Neuronal stem cell (in vitro differentiated cells): ENCODE measurements around the gene RIPOR3.

Experiments
- DNase-seq: peaks from one replicate; pipeline ENCODE4 v3.0.0-alpha.2; 2013; ENCODE audit warnings: low spot score
- H2AFZ ChIP-seq: one replicate; pipeline ENCODE4 v1.6.1; 2013; ENCODE audit warnings: mild to moderate bottlenecking, low read length, inconsistent platforms
- H2AK5ac ChIP-seq: 2 replicates; pipeline ENCODE4 v1.6.1; 2013; ENCODE audit warnings: low read depth, mild to moderate bottlenecking, inconsistent platforms, low read length, moderate library complexity, mixed read lengths
- H2BK120ac ChIP-seq: 2 replicates; pipeline ENCODE4 v1.6.1; 2013; ENCODE audit warnings: low read depth, mild to moderate bottlenecking, inconsistent platforms, low read length, moderate library complexity, mixed read lengths
- H2BK12ac ChIP-seq: one replicate; pipeline ENCODE4 v1.6.1; 2013; ENCODE audit warnings: low read length, inconsistent platforms
- H2BK15ac ChIP-seq: 2 replicates; pipeline ENCODE4 v1.6.1; 2013; ENCODE audit warnings: mild to moderate bottlenecking, low read length, inconsistent platforms, mixed read lengths
- H2BK5ac ChIP-seq: one replicate; pipeline ENCODE4 v1.6.1; 2013; ENCODE audit warnings: inconsistent platforms, mild to moderate bottlenecking, low read length, moderate library complexity
- H3K14ac ChIP-seq: one replicate; pipeline ENCODE4 v1.6.1; 2013; ENCODE audit warnings: low read length, inconsistent platforms
- H3K18ac ChIP-seq: 2 replicates; pipeline ENCODE4 v1.6.1; 2013; ENCODE audit warnings: low read length, inconsistent platforms
- H3K23ac ChIP-seq: 2 replicates; pipeline ENCODE4 v1.6.1; 2013; ENCODE audit warnings: low read depth, mild to moderate bottlenecking, mixed read lengths, low read length, inconsistent platforms; ENCODE audit not compliant: poor library complexity
- H3K27ac ChIP-seq: replicated peaks from 3 replicates; pipeline ENCODE4 v1.5.1; 2013; ENCODE audit warnings: low read length, inconsistent platforms
- H3K27me3 ChIP-seq, 3 experiments: 2 replicates each; pipeline ENCODE4 v1.6.1; 2013; ENCODE audit warnings: low read length in 3 of 3, mild to moderate bottlenecking in 2 of 3, inconsistent platforms in 1 of 3, low read depth in 1 of 3, mixed read lengths in 1 of 3, moderate library complexity in 1 of 3; ENCODE audit not compliant: control insufficient read depth in 3 of 3, insufficient read depth in 3 of 3
- H3K36me3 ChIP-seq, 2 donors: replicated peaks in 1 of 2; 2 replicates each; pipeline ENCODE4 v1.6.1; 2013; ENCODE audit warnings: low read length in 2 of 2; ENCODE audit not compliant: control insufficient read depth in 2 of 2, insufficient read depth in 2 of 2
- H3K4ac ChIP-seq: 2 replicates; pipeline ENCODE4 v1.6.1; 2013; ENCODE audit warnings: inconsistent platforms, mild to moderate bottlenecking, low read length, moderate library complexity
- H3K4me1 ChIP-seq, 2 donors: 1 replicate in 1 of 2; 2 replicates in 1 of 2; pipeline ENCODE4 v1.6.1; 2013; ENCODE audit warnings: low read length in 2 of 2, low read depth in 1 of 2; ENCODE audit not compliant: control insufficient read depth in 2 of 2, insufficient read depth in 1 of 2
- H3K4me2 ChIP-seq: one replicate; pipeline ENCODE4 v1.6.1; 2013; ENCODE audit warnings: mild to moderate bottlenecking, low read length, inconsistent platforms; ENCODE audit not compliant: insufficient read depth, poor library complexity, severe bottlenecking
- H3K4me3 ChIP-seq, 2 donors: 2 replicates each; pipeline ENCODE4 v1.5.1; 2013; ENCODE audit warnings: low read length in 2 of 2, mild to moderate bottlenecking in 2 of 2, inconsistent platforms in 1 of 2, moderate library complexity in 1 of 2
- H3K79me1 ChIP-seq: one replicate; pipeline ENCODE4 v1.6.1; 2013; ENCODE audit warnings: low read depth, mild to moderate bottlenecking, inconsistent platforms, low read length, moderate library complexity
- H3K9ac ChIP-seq: one replicate; pipeline ENCODE4 v1.6.1; 2013; ENCODE audit warnings: mild to moderate bottlenecking, low read depth, low read length, inconsistent platforms; ENCODE audit not compliant: poor library complexity
- H3K9me3 ChIP-seq, 2 donors: replicated peaks in 1 of 2; 2 replicates each; pipeline versions ENCODE3 to v1.6.1; 2013; ENCODE audit warnings: low read length in 2 of 2, mild to moderate bottlenecking in 2 of 2, inconsistent platforms in 1 of 2, low read depth in 1 of 2, mixed read lengths in 1 of 2, moderate library complexity in 1 of 2; ENCODE audit not compliant: control insufficient read depth in 2 of 2, insufficient read depth in 1 of 2
- H4K8ac ChIP-seq: one replicate; pipeline ENCODE4 v1.6.1; 2013; ENCODE audit warnings: low read depth, mild to moderate bottlenecking, inconsistent platforms, low read length, moderate library complexity
- H4K91ac ChIP-seq: one replicate; pipeline ENCODE4 v1.6.1; 2013; ENCODE audit warnings: low read length, low read depth, mild to moderate bottlenecking, inconsistent platforms; ENCODE audit not compliant: poor library complexity
- WGBS, 2 donors: extraction: QIAGEN DNeasy Blood & Tissue Kit; methylation state at CpG; one replicate each; pipeline ENCODE4 v1.1.7; 2013; ENCODE audit warnings: missing lambda C conversion rate in 2 of 2, mixed read lengths in 1 of 2; ENCODE audit not compliant: insufficient read length in 2 of 2, insufficient replicate concordance in 1 of 2; ENCODE audit errors: extremely low coverage in 2 of 2; 5-methylcytosine and 5-hydroxymethylcytosine counted together

RIPOR3 gene

DNA sequence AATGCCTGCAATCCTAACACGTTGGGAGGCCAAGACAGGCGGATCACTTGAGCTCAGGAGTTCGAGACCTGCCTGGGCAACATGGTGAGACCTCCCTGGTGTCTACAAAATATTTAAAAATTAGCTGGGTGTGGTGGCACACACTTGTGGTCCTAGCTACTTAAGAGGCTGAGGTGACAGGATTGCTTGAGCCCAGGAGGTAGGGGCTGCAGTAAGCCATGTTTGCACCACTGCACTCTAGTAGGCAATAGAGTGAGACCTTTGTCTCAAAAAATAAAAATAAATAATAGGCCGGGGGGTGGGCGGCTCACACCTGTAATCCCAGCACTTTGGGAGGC, 18.3 kb upstream of the RIPOR3 start:
- H3K9me3 ChIP-seq, result no peaks in the 10 kb centered on the region
- H2BK15ac ChIP-seq, result no peak overlapping the region
- H4K91ac ChIP-seq, result no peak overlapping the region
- DNase-seq, result no peak
- no peak overlapping the region for H2BK120ac ChIP-seq
- no peak overlapping the region for H2BK12ac ChIP-seq
- H3K4me2 ChIP-seq, result no peak overlapping the region
- H3K9ac ChIP-seq, result no peak overlapping the region
- no peaks in the 10 kb centered on the region for H3K36me3 ChIP-seq
- peaks cover 0 to 19% (median 0%) of the 10 kb centered on the region in 3 experiments for H3K27me3 ChIP-seq
- no CpG with 5 or more reads among the region's 5 CpGs for WGBS, 2 donors
- H3K23ac ChIP-seq, result no peak overlapping the region
- H3K4me3 ChIP-seq, result no peak overlapping the region
- H3K14ac ChIP-seq, result no peak overlapping the region
- no peak overlapping the region for H2AFZ ChIP-seq
- no peak overlapping the region for H2AK5ac ChIP-seq
- no peak overlapping the region for H3K27ac ChIP-seq
- H3K4me1 ChIP-seq, result no peaks in the 10 kb centered on the region
- H3K18ac ChIP-seq, result no peak overlapping the region
- no peaks in the 10 kb centered on the region for H3K79me1 ChIP-seq
- no peak overlapping the region for H3K4ac ChIP-seq
- H2BK5ac ChIP-seq, result no peak overlapping the region
- H4K8ac ChIP-seq, result no peak overlapping the region

DNA sequence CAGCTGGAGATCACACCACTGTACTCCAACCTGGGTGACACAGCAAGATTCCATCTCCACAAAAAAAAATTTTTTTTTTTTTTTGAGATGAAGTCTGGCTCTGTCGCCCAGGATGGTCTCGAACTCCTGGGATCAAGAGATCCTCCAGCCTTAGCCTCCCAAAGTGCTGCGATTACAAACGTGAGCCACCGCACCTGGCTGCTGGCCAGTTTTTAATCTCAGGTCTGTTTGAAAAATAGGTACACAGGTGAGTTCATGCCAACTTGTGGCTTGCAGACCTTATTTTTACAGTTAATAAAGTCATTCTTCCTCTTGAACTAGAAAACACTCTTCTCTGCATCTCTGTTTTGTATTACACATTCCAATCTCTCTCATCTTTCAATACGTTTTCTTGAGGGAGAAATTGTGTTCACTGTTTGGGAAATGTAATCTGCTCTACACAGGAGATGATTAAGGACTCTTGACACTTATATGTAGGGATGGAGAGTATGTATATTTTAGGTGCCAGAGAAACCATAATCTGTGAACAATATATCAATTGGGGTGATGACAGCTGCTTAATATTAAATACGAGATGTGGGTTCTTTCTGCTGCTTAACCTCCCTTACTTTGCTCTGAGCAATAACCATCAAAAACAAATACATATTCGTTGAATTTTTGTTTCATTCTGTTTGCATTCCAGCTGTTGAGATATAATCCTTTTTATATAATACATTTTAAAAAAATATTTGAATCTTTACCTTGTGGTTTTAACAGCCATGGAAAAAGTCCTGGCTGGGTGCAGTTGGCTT, 17.7 kb upstream of the RIPOR3 start:
- Histone ChIP-seq H3K79me1 (no peaks in the 10 kb centered on the region), H2BK120ac (no peak overlapping the region), H3K4ac (no peak overlapping the region), H3K27me3 (peaks cover 0 to 21% (median 0%) of the 10 kb centered on the region in 3 experiments), H3K4me3 (no peak overlapping the region), H3K27ac (no peak overlapping the region), H3K14ac (no peak overlapping the region), H4K91ac (no peak overlapping the region), H3K4me2 (no peak overlapping the region), H2AK5ac (no peak overlapping the region), H2BK5ac (no peak overlapping the region), H3K9me3 (no peaks in the 10 kb centered on the region), H3K23ac (no peak overlapping the region), H2AFZ (no peak overlapping the region), H3K18ac (no peak overlapping the region), H3K4me1 (no peaks in the 10 kb centered on the region), H2BK15ac (no peak overlapping the region), H2BK12ac (no peak overlapping the region), H3K36me3 (no peaks in the 10 kb centered on the region), H3K9ac (no peak overlapping the region), H4K8ac (no peak overlapping the region)
- WGBS, 2 donors, result 100% methylated on average over 1 of the region's 8 CpGs; no CpG with 5 or more reads in 1 of the 2 donors
- no peak for DNase-seq

DNA sequence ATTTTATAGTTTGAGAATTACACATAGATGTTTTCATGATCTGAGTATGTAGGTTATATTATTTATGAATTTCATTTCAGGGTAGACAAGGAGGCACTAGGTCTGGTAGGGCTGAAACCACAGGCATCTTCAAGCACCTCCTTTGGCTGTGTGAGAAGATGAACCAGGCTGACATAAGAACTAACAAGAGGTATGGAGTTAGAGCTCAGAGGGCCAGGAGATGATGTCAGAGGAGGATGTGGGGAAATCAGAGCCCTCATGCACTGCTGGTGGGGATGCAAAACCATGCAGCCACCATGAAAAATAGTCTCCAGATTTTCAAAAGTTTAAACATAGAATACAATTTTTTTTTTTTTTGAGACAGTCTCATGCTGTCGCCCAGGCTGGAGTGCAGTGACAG, 13.6 kb upstream of the RIPOR3 start:
- H3K4me2 ChIP-seq, result no peak overlapping the region
- H3K4me1 ChIP-seq, result no peaks in the 10 kb centered on the region
- no CpG with 5 or more reads among the region's 1 CpG for WGBS, 2 donors
- H2AK5ac ChIP-seq, result no peak overlapping the region
- H2BK120ac ChIP-seq, result no peak overlapping the region
- H3K79me1 ChIP-seq, result no peaks in the 10 kb centered on the region
- H3K9ac ChIP-seq, result no peak overlapping the region
- H4K91ac ChIP-seq, result no peak overlapping the region
- H3K27me3 ChIP-seq, result peaks cover 0 to 39% (median 0%) of the 10 kb centered on the region in 3 experiments
- no peak overlapping the region for H3K23ac ChIP-seq
- no peaks in the 10 kb centered on the region for H3K9me3 ChIP-seq
- no peak overlapping the region for H3K4me3 ChIP-seq
- H3K18ac ChIP-seq, result no peak overlapping the region
- H4K8ac ChIP-seq, result no peak overlapping the region
- DNase-seq, result no peak
- H2BK5ac ChIP-seq, result no peak overlapping the region
- H2AFZ ChIP-seq, result no peak overlapping the region
- no peak overlapping the region for H2BK12ac ChIP-seq
- no peak overlapping the region for H3K4ac ChIP-seq
- H3K36me3 ChIP-seq, result no peaks in the 10 kb centered on the region
- no peak overlapping the region for H2BK15ac ChIP-seq
- no peak overlapping the region for H3K27ac ChIP-seq
- H3K14ac ChIP-seq, result no peak overlapping the region

DNA sequence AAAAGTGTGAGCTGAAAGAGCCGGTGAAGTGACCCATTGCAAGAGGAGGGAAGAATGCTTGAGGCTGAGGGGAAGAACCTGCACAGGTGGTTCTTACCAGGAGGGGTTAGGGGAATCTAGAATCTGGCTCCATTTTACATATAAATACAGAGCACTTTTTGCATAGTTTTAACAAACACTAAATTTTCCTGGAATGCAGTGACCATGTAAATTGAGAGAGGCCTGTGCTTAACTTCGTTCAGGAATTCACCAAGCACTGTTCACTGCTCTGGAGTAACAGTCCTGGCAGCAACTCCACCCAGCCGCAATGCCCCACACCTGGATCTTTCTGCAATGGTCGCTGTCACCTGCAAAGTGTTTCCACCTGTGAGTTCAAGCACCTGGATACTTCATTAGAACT, 13.2 kb upstream of the RIPOR3 start:
- no peak overlapping the region for H3K4ac ChIP-seq
- DNase-seq, result no peak
- no CpG with 5 or more reads among the region's 4 CpGs for WGBS, 2 donors
- H3K27me3 ChIP-seq, result peaks cover 0 to 43% (median 0%) of the 10 kb centered on the region in 3 experiments
- H2BK5ac ChIP-seq, result no peak overlapping the region
- no peaks in the 10 kb centered on the region for H3K9me3 ChIP-seq
- no peaks in the 10 kb centered on the region for H3K4me1 ChIP-seq
- no peak overlapping the region for H3K23ac ChIP-seq
- H3K9ac ChIP-seq, result no peak overlapping the region
- no peak overlapping the region for H3K18ac ChIP-seq
- no peaks in the 10 kb centered on the region for H3K36me3 ChIP-seq
- H3K14ac ChIP-seq, result no peak overlapping the region
- H2BK120ac ChIP-seq, result no peak overlapping the region
- no peak overlapping the region for H3K4me3 ChIP-seq
- no peak overlapping the region for H2BK12ac ChIP-seq
- no peak overlapping the region for H2AK5ac ChIP-seq
- no peak overlapping the region for H4K8ac ChIP-seq
- H2AFZ ChIP-seq, result no peak overlapping the region
- H2BK15ac ChIP-seq, result no peak overlapping the region
- no peaks in the 10 kb centered on the region for H3K79me1 ChIP-seq
- no peak overlapping the region for H3K27ac ChIP-seq
- no peak overlapping the region for H3K4me2 ChIP-seq
- no peak overlapping the region for H4K91ac ChIP-seq
